Measurements from ENCODE around the gene SCGB1D4. TPM values are rescaled to one million over a fixed set of nuclear protein-coding genes. Genes with fewer than 3 reads are reported as not detected.

Gene SCGB1D4
- total RNA-seq, 2 donors from 2014 or later, result not detected

DNA sequence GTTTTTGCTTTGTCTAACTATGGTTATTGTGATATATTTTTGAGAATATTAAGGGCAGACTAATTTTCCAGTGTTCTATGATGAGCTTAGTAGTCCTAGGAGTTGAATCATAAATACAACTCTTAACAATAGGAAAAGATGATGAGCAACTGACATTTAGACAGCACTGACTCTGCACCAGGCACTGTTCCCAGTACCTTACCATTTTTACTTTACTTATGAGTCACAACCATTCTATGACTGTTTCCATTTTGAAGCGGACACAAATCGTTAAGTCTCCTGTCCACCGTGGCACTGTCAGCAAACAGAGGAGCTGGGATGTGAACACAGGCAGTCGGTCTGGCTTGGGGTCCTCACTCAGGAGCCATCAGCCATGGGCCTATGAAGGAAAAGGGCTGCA lies 32.3 kb downstream of the SCGB1D4 start:
- H3K4me3 ChIP-seq, result no peak overlapping the region
- no peaks in the 10 kb centered on the region for H3K9me3 ChIP-seq
- no peak for DNase-seq (ENCODE audit: low spot score)
- TF ChIP-seq, protein P1, sequence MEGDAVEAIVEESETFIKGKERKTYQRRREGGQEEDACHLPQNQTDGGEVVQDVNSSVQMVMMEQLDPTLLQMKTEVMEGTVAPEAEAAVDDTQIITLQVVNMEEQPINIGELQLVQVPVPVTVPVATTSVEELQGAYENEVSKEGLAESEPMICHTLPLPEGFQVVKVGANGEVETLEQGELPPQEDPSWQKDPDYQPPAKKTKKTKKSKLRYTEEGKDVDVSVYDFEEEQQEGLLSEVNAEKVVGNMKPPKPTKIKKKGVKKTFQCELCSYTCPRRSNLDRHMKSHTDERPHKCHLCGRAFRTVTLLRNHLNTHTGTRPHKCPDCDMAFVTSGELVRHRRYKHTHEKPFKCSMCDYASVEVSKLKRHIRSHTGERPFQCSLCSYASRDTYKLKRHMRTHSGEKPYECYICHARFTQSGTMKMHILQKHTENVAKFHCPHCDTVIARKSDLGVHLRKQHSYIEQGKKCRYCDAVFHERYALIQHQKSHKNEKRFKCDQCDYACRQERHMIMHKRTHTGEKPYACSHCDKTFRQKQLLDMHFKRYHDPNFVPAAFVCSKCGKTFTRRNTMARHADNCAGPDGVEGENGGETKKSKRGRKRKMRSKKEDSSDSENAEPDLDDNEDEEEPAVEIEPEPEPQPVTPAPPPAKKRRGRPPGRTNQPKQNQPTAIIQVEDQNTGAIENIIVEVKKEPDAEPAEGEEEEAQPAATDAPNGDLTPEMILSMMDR (IDR thresholded peaks at IDR 0.05), result no peak
- no peak for TF ChIP-seq POLR2AphosphoS5 (IDR thresholded peaks at IDR 0.05)
- no peak for TF ChIP-seq POLR2A (IDR thresholded peaks at IDR 0.05)
- H3K36me3 ChIP-seq, result no peaks in the 10 kb centered on the region
- H3K27me3 ChIP-seq (replicated peaks; ENCODE audit: insufficient read depth), result no peaks in the 10 kb centered on the region
- intact Hi-C loops (cut with DNase I), result no loop called here
- 55% methylated on average over 4 of the region's 4 CpGs for WGBS
- no peaks in the 10 kb centered on the region for H3K4me1 ChIP-seq (replicated peaks)
- no peak overlapping the region for H3K27ac ChIP-seq

DNA sequence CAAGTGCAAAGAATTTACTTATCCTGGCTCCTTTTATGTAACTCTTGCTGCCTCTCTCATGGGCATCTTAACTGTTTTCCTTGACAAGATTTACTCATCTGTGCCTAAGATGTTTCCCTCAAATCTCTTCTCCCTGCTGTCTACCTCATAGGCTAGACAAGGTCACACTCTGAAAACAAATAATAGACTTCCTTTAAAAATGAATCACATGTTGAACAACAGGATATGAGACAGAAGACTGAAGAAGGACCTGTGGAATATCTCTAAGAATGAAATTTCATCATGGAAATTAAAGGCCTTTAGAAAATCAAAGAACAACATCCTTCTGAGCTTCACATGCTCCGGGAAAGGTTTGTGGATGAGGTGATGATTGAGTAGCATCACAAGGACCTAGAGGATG lies 34.9 kb downstream of the SCGB1D4 start:
- intact Hi-C loops (cut with DNase I), result no loop called here
- TF ChIP-seq, protein P1 (IDR thresholded peaks at IDR 0.05), result no peak
- no peak for TF ChIP-seq POLR2AphosphoS5 (IDR thresholded peaks at IDR 0.05)
- TF ChIP-seq POLR2A (IDR thresholded peaks at IDR 0.05), result no peak
- WGBS, result 100% methylated on average over 1 of the region's 1 CpG
- Histone ChIP-seq H3K4me1 (replicated peaks) (no peaks in the 10 kb centered on the region), H3K27me3 (replicated peaks; ENCODE audit: insufficient read depth) (no peaks in the 10 kb centered on the region), H3K27ac (no peak overlapping the region), H3K4me3 (no peak overlapping the region), H3K36me3 (no peaks in the 10 kb centered on the region), H3K9me3 (no peaks in the 10 kb centered on the region)
- DNase-seq (ENCODE audit: low spot score), result no peak

DNA sequence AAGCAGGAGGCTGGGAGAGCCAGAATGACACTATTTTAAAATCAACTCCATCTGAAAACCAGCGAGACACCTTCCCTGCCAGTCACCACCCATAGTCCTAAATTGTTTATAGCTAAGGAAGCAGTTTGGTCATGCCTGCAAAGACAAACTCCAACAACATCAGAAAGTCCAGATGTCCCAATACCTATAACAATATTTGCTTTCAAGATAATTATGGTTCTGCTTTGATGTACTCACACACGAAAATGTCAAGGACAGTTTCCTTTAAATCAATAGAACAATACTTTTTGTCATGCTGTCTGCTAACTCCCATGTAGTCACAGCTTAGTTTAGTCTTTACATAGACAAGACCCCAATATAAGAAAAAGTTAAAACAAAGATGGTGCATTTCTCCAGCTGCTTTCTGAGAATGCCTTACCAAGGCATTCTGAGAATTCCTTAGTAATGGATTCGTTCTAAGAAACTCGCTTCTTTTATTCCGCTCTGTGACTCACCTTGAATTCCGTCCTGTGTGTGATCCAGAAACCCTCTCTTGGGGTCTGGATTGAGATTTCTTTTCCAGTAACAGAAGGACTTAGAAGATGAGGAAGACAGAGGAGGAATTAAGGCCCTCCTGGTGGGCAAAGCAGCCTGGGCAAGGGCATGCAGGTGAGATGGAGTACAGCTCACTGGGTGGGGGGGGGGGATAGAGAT lies 38.5 kb downstream of the SCGB1D4 start:
- intact Hi-C loops (cut with DNase I), result no loop called here
- Histone ChIP-seq H3K9me3 (no peaks in the 10 kb centered on the region), H3K4me3 (no peak overlapping the region), H3K4me1 (replicated peaks) (no peaks in the 10 kb centered on the region), H3K36me3 (no peaks in the 10 kb centered on the region), H3K27me3 (replicated peaks; ENCODE audit: insufficient read depth) (no peaks in the 10 kb centered on the region), H3K27ac (no peak overlapping the region)
- no peak for DNase-seq (ENCODE audit: low spot score)
- TF ChIP-seq POLR2AphosphoS5 (IDR thresholded peaks at IDR 0.05) (peak; percentile 36), POLR2A (IDR thresholded peaks at IDR 0.05) (no peak)
- TF ChIP-seq, protein P1 (IDR thresholded peaks at IDR 0.05), result no peak
- WGBS, result 60% methylated on average over 6 of the region's 6 CpGs

DNA sequence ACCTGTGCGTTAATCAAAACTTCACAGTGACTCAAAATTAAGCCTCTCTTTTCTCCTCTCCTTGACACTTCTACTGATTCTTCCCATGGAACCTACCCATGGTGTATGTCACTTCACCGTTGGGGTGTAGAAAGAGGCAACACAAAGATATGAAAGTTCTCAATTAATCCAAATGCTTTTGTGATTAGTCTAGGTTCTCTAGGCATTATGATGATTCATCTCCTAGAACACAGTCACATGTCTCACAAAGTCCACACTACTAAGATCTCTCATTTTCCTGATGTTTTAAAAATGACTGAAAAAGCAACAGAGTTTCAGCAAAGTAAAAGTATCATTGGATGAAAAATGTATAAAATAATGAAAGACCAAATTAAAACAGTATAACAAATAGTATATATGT lies 42.6 kb downstream of the SCGB1D4 start:
- 87% methylated on average over 2 of the region's 2 CpGs for WGBS
- no peaks in the 10 kb centered on the region for H3K27me3 ChIP-seq (replicated peaks; ENCODE audit: insufficient read depth)
- intact Hi-C loops (cut with DNase I), result no loop called here
- no peaks in the 10 kb centered on the region for H3K9me3 ChIP-seq
- DNase-seq (ENCODE audit: low spot score), result no peak
- no peaks in the 10 kb centered on the region for H3K4me1 ChIP-seq (replicated peaks)
- H3K27ac ChIP-seq, result no peak overlapping the region
- TF ChIP-seq, protein P1 (IDR thresholded peaks at IDR 0.05), result no peak
- TF ChIP-seq POLR2AphosphoS5 (IDR thresholded peaks at IDR 0.05) (no peak), POLR2A (IDR thresholded peaks at IDR 0.05) (no peak)
- H3K4me3 ChIP-seq, result no peak overlapping the region
- no peaks in the 10 kb centered on the region for H3K36me3 ChIP-seq

DNA sequence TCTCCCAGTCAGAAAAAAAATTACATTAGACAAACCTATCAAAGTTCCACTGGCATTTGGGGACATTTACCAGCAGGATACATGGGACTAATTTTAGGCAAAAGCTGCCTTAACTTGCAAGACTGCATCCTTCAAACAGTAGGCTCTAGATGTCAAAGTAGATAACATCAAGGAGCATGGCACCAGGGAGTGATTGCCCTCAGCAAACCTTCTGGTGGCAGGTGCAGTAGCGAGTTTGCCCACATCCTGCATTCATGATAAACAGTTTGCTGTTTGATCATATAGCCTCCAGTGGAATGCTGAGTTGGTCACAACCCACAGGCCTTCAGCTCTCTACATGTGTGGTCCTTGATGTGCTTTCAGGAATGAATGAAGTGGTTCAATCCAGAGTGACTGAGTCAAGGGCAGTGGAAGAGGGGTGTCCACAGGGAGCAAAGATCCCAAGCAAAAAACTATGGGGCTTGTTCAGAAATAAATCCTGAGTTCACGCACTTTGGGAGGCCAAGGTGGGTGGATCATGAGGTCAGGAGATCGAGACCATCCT lies 44.8 kb downstream of the SCGB1D4 start:
- WGBS, result 92% methylated on average over 3 of the region's 3 CpGs

More for the DNA sequence above, 44.8 kb downstream of the SCGB1D4 start:
- TF ChIP-seq POLR2A (IDR thresholded peaks at IDR 0.05), result no peak
- TF ChIP-seq, protein P1 (IDR thresholded peaks at IDR 0.05), result no peak
- TF ChIP-seq POLR2AphosphoS5 (IDR thresholded peaks at IDR 0.05), result no peak
- Histone ChIP-seq H3K9me3 (no peaks in the 10 kb centered on the region), H3K27ac (no peak overlapping the region), H3K4me3 (no peak overlapping the region), H3K4me1 (replicated peaks) (no peaks in the 10 kb centered on the region), H3K27me3 (replicated peaks; ENCODE audit: insufficient read depth) (no peaks in the 10 kb centered on the region), H3K36me3 (no peaks in the 10 kb centered on the region)
- no peak for DNase-seq (ENCODE audit: low spot score)
- intact Hi-C loops (cut with DNase I), result no loop called here
